ENCODE measurements around the gene FMNL2.

DNA sequence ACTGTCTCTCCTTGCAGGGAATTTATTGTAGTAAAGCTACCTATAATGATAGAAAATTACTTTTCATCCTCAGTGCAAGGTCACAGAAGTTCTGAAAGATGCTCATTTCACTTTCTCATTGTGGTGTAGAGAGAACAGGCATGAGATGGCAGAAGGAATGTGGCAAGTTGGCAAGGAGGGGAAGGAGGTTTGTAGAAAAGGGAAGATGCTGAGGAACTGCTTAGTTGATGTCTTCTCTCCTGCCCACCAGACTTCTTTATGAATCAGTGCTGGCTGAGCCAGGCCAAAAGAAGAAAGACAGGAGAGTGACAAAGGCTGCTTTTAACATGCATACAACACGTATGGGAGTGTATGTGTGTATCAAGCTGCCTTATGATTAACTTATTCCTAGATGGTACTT is 217.9 kb downstream of the FMNL2 start:
- TF ChIP-seq, protein P1, sequence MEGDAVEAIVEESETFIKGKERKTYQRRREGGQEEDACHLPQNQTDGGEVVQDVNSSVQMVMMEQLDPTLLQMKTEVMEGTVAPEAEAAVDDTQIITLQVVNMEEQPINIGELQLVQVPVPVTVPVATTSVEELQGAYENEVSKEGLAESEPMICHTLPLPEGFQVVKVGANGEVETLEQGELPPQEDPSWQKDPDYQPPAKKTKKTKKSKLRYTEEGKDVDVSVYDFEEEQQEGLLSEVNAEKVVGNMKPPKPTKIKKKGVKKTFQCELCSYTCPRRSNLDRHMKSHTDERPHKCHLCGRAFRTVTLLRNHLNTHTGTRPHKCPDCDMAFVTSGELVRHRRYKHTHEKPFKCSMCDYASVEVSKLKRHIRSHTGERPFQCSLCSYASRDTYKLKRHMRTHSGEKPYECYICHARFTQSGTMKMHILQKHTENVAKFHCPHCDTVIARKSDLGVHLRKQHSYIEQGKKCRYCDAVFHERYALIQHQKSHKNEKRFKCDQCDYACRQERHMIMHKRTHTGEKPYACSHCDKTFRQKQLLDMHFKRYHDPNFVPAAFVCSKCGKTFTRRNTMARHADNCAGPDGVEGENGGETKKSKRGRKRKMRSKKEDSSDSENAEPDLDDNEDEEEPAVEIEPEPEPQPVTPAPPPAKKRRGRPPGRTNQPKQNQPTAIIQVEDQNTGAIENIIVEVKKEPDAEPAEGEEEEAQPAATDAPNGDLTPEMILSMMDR (conservative IDR thresholded peaks at IDR 0.05), result no peak
- no peak for TF ChIP-seq EZH2 (IDR thresholded peaks at IDR 0.05; ENCODE audit: low read depth)

All from PC-9 (cell line).